ENCODE measurements around the gene LRRC8E.

DNA sequence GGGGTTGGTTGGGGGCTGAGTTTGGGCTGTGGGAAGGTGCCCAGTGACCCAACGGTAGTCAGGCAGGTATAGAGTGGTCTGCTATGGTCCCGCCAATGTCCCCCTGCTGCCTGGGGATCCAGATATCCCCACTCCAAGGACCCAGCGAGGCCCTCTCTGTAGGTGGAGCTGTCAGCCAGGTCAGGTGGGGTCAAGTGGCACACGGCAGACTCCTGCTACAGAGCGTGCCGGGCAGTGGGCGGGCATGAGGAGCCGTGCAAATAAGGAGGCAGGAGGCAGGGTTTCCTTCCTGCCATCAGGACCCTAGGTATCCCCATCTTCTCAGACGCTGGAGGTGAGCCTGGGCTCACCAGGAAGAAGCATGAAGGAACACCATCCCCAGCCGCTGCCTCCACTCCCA is 43.4 kb upstream of the LRRC8E start:
- TF ChIP-seq, protein P1, sequence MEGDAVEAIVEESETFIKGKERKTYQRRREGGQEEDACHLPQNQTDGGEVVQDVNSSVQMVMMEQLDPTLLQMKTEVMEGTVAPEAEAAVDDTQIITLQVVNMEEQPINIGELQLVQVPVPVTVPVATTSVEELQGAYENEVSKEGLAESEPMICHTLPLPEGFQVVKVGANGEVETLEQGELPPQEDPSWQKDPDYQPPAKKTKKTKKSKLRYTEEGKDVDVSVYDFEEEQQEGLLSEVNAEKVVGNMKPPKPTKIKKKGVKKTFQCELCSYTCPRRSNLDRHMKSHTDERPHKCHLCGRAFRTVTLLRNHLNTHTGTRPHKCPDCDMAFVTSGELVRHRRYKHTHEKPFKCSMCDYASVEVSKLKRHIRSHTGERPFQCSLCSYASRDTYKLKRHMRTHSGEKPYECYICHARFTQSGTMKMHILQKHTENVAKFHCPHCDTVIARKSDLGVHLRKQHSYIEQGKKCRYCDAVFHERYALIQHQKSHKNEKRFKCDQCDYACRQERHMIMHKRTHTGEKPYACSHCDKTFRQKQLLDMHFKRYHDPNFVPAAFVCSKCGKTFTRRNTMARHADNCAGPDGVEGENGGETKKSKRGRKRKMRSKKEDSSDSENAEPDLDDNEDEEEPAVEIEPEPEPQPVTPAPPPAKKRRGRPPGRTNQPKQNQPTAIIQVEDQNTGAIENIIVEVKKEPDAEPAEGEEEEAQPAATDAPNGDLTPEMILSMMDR (IDR thresholded peaks at IDR 0.05), result no peak
- no peak for TF ChIP-seq POLR2AphosphoS5 (IDR thresholded peaks at IDR 0.05)
- no peak for TF ChIP-seq POLR2A (IDR thresholded peaks at IDR 0.05)
- TF ChIP-seq EP300 (IDR thresholded peaks at IDR 0.05), result no peak

All from sigmoid colon (tissue), 4 donors.